Putamen (tissue), 1 donor: ENCODE results near the gene LITAF.
"Not testable (repeated sequence)": the region's sequence is repeated elsewhere in the genome, so short reads cannot be mapped to it uniquely, and the experiment has no call there.

Experiments
- DNase-seq: peaks from one replicate; pipeline ENCODE4 v3.0.0-alpha.2; 2016; ENCODE audit warnings: low spot score

The LITAF gene

DNA sequence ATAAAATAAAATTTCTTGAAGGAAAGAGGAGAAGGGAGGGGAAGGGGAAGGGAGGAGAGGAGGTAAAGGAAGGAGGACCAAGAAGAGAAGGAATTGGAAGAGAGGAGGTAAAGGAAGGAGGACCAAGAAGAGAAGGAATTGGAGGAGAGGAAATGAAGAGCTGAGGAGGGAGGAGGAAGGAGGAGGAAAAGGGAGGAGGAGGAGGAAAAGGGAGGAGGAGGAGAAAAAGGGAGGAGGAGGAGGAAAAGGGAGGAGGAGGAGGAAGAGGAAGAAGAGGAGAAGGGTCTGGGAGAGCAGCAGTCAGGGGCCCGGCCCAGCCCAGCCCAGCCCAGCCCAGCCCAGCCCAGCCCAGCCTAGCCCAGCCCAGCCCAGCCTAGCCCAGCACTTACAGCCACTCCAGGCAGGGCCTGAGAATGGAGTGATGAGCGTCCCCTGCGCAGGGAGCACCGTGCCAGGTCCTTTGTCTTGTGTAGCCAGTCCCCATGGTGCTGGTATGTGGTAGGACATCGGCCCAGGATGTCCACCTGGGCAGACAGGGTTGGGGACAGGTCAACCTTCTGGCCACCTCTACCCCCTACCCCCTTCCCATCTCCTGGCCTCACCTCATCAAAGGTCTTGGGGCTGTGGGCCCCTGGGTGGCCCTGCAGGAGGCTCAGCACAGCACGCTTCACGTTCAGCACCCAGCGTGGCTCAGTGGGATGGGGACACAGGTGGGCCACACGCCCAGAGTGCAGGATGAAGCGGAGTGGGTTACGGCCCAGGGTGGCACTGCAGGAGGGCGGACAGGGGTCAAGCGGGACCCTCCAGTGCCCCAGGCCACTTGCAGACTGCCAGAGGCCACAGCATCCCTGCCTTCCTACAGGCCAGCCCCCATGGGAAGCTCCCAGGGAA is 70.9 kb downstream of the LITAF start:
- no peak for DNase-seq

DNA sequence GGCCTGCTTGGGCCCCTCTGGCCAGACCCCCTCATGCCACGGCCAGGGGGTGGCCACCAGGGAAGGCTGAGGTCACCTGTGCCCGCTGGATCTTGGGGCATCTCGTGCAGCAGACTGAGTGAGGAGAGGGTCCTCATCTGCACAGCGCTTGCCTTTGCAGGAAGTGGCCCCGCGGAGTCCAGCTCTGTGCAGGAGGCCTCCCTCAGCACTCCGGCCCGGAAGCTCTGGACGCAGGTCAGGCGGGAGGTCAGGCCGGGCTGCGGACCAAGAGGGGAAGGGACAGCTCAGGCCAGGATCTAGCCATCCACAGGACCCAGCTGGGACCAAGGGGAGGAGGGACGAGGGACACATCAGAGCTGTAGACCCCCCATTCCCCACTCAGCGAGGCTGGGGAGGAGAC is 72.4 kb downstream of the LITAF start:
- DNase-seq, result no peak

DNA sequence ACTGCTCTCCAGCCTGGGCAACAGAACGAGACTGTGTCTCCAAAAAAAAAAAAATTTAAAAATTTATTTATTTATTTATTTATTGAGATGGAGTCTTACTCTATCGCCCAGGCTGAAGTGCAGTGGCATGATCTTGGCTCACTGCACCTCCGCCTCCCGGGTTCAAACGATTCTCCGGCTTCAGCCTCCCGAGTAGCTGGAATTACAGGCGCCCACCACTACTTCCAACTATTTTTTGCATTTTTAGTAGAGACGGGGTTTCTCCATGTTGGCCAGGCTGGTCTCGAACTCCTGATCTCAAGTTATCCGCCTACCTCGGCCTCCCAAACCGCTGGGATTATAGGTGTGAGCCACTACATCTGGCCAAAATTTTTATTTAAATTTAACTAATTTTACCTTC is 73.4 kb downstream of the LITAF start:
- DNase-seq, result not testable (repeated sequence)

DNA sequence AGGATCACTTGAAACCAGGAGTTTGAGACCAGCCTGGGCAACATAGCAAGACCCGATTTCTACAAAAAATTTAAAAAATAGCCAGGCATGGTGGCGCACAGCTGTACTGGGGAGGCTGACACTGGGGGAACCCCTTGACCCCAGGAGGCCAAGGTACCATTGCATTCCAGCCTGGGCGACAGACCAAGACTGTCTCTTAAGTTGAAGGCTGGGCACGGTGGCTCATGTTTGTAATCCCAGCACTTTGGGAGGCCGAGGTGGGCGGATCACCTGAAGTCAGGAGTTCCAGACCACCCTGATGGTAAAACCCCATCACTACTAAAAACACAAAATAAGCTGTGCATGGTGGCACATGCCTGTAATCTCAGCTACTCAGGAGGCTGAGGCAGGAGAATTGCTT is 74.9 kb downstream of the LITAF start:
- DNase-seq, result no peak

DNA sequence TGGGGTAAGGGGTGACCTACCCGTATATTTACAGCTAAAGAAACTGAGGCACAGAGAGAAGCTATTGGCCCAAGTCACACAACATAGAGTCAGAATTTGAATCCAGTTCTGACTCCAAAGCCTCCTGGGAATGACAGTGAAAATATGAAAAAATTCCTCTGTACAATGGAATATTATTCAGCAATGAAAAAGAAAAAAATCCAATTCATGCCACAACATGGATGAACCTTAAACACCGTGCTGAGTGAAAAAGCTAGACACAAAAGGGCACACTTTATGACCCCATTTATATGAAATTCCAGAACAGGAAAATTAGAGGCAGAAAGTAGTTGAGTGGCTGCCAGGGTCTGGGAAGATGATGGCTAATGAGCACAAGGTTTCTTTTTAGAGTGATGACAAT is 75.4 kb downstream of the LITAF start:
- DNase-seq, result no peak

DNA sequence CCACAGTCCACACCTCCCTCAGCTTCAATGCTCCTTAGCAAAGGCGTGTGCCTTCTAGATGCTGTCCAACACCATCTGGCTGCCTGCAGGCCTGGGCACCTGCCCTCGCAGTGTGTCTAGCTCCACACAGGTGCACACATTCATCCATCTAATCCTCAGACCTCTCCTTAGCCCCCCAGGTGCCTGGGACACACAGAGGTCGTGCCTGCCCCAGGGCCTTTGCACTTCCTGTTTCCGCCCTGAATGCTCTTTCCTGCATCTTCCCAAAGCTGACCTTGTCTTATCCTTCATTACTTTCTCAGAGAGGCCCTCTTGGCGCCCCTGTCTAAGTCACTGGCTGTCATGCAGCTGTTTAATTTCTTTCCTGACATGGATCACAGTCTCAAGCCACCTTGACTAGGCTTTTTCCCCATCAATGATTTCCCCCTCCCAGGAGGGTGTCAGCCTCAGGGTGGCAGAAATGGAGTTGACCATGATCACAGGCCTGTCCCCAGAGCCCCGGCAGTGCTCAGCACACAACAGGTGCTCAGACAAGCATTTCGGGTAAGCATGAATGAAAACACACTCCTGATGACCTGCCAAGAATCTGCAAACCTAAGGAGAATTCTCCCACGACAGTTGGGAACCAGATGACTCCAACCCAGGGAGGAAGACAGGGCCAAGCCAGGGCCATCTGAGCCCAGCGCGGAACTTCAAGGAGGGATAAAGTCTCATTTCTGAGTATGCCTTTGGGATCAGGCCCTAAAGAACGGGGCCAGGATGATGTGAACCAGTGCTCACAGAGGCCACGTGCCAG is 76.3 kb downstream of the LITAF start:
- no peak for DNase-seq

DNA sequence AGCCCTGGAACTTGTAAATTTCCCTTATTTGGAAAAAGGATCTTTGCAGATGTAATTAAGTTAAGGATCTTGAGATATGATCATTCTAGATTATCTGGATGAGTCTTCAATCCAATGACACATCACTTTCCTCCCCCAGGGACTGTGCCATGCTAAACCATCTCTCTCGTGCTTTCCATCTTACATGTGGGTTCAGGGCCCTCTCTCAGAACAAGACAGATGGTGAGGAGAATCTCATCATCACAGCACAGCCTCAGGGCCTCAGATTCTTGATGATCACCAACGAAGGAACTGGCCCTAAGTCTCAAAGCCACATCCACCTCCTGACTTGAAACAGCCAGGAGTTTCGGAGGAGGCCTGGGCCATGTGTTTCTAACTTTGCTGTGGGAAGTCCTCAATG is 78.7 kb downstream of the LITAF start:
- DNase-seq, result no peak

DNA sequence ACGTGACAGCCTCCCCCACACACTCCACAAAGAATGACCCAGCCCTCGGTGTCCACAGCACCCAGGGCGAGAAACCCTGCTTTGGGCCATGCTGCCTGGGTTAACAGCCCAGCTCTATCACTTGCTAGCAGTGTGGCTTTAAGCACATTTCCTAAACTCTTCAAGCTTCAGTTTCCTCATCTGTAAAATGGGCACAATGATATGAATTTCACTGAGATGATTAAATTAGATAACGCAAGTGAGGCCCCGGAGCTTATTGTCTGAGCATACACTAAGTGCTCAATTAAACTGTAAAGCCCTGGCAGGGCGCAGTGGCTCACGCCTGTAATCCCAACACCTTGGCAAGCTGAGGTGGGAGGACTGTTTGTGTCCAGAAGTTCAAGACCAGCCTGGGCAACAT is 79.4 kb downstream of the LITAF start:
- no peak for DNase-seq

DNA sequence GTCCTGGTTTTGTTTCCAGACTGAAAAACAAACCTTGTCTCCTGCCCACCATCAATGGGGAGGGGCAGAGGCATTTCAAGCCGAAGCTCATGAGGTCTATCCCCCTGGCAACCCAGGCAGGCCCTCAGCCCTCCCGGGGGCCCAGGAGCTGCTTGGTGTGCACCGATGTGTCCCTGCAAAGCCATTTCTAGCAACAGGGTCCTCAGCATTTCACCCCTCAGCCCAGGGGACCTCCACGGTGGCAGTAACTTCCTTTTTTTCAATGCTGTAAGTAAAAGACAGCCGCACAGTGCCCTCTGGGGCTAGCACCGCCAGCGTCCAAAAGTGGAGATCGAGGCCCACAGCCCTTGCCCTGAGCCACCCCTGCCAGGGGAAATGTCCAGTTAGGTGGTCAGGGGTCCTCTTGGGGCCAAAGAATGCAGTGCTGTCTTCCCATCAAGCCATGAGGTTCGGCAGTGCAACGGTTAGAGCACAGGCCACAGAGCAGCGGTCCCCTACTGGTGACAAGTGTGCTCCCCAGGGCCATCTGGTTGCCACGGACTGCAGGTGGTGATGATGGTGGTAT is 79.9 kb downstream of the LITAF start:
- DNase-seq, result no peak

DNA sequence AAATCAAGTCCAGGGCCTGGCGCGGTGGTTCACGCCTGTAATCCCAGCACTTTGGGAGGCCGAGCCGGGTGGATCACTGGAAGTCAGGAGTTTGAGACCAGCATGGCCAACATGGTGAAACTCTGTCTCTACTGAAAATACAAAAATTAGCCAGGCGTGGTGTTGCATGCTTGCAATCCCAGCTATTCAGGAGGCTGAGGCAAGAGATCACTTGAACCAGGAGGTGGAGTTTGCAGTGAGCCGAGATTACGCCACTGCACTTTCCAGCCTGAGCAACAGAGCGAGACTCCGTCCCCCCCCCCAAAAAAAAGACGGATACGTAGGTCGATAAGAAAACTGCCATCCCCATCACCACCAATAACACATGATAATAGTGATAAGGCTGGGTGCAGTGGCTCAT is 82.5 kb downstream of the LITAF start:
- DNase-seq, result not testable (repeated sequence)

DNA sequence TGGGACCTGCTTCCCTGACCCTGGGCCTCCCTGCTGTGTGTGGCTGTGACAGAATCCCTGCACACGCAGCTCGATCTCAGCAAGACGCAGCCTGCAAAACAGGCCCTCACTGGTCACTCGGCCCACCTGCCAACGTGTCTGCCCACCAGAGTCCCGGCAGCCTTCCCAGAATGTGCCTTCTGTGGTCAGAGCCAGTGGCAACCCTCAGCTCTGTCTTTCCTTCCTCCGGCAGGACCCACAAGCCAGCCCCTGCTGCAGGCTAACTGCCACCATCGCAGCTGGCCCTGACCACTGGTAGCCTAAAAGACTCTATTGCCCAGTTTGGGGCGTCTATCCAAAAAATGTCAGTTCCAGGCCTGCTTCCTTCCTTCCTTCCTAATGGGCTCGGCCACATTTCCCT is 83.2 kb downstream of the LITAF start:
- DNase-seq, result no peak

DNA sequence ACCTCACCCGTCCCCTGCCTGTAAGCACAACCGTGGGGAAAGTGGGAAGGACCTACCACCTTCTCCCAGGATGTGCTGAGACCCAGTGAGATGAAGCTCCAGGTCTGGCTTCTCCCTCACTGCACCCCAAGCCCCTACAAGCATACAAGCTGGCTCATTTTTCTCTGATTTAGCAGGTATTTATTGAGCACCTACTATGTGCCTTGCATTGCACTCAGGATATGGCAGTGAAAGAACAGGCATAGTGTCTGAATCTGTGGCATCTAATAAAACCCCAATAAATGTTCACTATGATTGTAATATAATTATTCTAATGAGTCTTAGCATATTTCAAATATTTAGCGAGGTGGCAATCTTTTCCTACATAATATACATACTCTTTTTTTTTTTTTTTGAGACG is 84.5 kb downstream of the LITAF start:
- DNase-seq, result no peak

DNA sequence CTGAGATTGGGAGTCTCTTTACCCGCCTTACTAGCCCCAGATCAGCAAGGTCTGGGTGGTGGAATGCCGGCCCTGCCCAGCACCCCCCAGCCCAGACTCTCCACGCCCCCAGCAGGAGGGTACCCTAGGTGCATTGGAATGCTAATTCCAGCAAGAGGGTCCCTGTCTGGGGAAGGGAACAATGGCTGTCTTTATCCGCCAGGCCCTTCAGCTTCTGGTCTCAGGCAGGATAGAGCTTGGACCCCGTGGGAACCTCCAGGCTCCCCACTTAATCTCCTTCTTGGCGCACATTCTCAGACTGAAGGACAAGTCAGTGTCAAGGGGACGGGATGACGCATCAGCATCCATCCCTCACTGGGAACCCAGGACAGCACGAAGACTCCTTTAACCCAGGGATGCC is 85.1 kb downstream of the LITAF start:
- DNase-seq, result no peak

DNA sequence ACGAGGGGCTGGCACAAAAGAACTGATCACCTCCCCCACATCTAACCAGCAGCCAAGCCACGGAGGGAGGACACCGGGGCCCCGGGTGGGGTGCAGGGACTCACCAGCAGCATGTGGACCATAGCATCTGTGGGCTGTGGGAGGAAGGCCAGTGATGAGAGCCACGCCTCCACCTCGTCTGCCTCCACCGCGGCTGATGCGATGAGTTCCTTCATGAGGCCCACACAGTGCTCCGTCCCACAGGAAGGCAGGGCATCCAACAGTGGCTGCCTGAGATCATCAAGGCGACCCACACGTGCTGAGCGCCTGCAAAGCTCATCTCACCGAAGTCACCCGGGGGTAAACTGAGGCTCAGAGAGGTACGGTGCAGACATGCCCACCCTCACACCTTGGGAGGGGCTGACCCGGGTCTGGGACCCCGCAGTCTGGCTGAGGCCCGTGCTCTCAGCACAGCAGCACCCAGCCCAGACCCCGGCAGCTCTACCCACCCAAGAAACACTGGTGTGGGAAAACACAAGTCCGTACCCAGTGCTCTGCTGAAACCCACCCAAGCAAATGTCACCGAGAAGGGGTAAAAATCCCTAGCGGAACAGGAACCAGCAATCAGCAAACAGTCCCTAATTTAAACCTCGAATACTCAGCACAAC is 85.9 kb downstream of the LITAF start:
- no peak for DNase-seq

DNA sequence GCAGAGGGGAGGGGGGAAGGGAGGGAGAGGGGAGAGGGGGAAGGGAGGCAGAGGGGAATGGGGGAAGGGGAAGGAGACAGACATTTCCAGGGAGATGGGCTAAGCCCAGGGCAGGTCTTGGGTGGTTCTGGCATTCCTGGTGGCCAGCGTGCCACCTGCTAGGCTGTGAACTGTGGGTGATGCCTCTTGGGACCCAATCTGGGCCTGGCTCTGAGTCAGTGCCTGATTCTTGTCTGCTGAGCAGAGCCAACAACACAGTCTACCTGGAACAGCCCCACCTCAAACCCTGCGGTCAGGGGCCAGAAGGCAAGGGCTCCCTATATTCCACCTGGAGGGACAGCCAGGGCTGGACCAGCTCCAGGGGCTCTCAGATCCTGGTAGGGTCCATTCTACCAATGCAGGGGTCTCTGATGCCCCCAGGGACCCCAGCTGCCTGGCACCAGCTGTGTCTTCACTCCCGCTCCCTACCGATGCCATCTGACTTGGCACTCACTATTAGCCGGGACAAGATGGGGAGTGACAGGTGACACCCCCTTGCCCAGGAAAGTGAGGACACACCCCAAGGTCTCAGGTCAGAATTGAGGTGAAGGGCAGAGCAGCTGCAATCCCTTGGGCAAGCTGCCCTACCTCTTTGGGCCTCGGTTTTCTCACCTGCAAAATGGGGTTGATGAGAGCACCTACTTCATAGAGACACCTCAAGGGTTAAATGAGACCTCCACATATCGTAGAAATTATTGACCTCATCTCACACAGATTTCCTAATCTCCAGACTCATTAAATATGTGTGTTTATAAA is 87.2 kb downstream of the LITAF start:
- no peak for DNase-seq

DNA sequence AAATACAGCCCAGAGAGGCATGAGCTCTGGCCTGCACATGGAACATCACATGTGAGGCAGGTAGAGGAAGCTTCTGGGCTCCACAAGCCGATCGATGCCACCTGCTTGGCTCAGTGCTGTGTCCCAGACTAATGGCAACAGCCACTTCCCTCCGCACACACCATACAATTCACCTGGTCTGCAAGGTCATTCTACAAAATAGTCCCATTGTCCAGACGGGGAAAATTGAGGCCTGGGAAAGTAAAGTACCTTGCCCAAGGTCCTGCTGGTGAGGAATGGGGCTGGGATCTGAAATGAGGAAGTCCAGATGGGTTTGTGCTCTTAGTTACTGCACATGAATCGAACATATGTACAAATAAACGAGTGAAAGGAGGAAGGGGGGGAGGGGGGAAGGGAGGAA is 88.0 kb downstream of the LITAF start:
- DNase-seq, result no peak

DNA sequence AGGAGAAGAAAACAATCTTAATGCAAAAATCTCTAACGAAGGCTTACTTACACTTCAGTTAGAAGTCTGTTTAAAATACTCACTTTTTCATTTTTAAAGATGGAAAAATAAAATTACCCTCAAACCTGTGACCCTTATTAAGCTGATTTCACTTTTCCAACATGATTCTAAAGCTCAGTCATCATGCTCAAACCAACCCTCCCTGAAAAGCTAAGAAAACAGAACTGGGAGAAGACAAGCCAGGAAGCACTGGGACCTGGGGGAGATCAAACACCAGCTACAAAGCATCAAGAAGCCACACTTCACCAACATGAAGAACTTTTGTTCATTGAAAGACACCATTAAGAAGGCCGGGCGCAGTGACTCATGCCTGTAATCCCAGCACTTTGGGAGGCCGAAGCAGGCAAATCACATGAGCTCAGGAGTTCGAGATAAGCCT is 88.8 kb downstream of the LITAF start:
- DNase-seq, result no peak
